Posterior vena cava (tissue), 2 donors: ENCODE data around the gene LCE5A. TPM values are rescaled to one million over a fixed set of nuclear protein-coding genes. Genes with fewer than 3 reads are reported as not detected.
"Not testable (repeated sequence)": the region's sequence is repeated elsewhere in the genome, so short reads cannot be mapped to it uniquely, and the experiment has no call there.

ENCODE experiments used
- DNase-seq: peaks from one replicate; pipeline ENCODE4 v3.0.0-alpha.2; 2020; ENCODE audit warnings: low spot score
- intact Hi-C, 2 donors: fragments of 100-400 bp; cut with DNase I; formaldehyde crosslinking; loops; one replicate each; pipeline versions ENCODE4 v1.14.1 to v1.14.2; 2022 to 2023
- total RNA-seq, 2 donors: library from RNA; stranded (reverse); fragmentation: NEBNext Ultra II Directional; extraction: Animal tissue kit (Norgen Biotek cat#: 25700); gene quantifications; one replicate each; pipeline ENCODE4 v1.2.1, GENCODE V29; 2021
- donor health status: DM: yes; HTN: yes; CAD: no.
- donor health status: DM: yes; HTN: yes; CAD: no.

Gene LCE5A
- total RNA-seq, 2 donors from 2014 or later: not detected

GRCh38 chr1:152514715-152515433 lies 4.3 kb downstream of the LCE5A start:
- DNase-seq: no peak
- intact Hi-C loops: no loop called here

DNA sequence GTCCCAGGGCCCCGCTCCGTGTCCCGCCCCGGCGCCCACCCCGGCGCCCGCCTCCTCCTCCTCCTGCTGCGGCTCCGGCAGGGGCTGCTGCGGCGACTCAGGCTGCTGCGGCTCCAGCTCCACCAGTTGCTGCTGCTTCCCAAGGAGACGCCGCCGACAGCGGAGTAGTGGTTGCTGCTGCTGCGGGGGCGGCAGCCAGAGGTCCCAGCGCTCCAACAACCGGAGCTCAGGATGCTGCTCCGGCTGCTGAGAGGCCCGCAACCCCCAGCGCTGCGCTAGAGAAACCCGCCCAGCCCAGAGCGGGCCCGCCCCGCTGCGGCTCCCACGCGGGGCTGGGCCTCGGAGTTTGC lies 4.8 kb downstream of the LCE5A start:
- DNase-seq: no peak
- intact Hi-C loops: no loop called here

DNA sequence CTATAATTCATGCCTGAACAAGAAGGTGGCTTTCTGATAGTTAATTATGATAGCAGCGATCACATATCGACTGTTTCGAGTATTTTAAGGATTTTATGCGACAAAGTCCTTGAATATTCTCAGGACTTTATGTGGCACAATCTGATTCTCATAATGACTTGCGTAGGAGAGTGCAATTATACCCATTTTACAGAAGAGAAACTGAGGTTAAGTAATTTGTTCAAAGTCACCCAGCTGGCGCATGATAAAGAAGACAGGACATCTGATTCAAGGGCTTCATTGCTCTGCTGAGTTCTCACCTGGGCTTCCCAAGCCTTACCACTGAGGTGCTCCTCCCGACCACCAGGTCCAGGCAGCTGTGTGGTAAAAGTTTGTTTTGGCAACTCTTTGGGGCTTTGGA lies 5.5 kb downstream of the LCE5A start:
- no peak for DNase-seq
- intact Hi-C loops: no loop called here

DNA sequence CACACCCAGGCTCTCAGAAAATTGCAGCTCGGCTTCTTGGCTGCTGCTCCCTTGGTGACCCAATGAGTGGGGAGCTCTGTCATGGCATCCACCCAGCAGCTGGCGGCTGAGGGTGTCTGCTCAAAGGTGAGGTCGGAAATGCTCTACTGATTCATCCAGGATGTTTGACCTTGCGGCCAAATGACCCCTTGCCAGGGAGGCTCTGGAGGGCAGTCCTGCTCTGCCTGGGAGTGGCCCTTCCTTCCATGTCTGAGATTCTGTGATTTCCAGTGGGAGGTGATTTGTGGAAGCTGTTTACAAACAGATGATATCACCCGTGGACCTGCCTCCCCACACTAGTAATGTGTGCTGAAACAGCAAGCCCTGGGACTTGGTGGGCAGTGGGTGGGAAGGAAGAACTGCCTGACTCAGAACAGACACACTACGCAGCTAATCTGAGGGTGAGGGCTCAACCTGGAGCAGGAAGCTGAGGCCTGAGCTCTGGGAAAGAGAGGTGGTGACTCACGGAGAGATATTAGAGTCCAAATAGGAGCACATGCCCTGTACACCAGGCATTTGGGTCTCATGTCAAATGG lies 6.7 kb downstream of the LCE5A start:
- DNase-seq: no peak
- intact Hi-C loops: no loop called here

DNA sequence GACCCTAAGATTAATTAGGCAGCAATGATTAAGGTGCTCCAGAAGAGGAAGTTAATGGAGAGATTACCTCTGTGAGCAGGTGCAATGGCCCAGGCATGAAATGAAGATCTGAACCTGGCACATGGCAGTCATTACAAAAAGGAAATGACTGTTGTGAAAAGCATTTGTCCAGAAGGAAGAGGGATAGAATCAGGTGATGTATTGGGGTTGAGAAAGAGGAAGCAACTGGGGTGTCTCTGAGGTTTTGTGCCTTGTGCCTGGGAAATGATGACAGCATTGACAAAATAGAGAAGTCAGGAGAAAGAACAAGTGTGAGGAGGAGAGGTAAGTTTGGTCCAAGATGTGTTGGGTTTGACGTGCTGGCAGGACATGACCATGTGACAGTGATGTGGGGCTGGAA lies 9.2 kb downstream of the LCE5A start:
- DNase-seq: no peak
- intact Hi-C loops: no loop called here

DNA sequence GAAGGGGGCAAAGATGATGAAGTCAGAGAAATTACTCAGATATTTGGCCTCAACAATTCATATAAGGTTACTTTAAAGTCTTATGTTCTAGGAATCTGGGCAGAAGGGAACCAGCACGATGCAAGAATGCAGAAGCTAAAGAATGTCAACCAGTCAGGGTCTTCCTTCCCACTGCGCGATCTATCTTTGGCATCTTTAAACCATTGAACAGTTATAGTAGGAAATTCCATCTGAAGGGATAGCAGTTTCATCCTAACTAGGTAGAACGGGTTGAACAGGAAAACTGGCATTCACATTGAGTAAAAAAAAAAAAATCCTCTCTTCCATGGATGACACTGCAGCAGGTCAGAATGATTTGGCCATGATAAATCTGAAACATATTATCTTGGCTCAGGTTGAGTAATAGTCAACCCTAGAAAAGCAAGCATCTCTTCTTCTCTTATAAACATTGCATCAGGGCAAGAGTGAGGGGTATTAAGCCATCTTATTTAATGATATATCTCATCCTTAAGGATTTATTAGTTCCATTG lies 10.0 kb downstream of the LCE5A start:
- intact Hi-C loops: no loop called here
- no peak for DNase-seq

DNA sequence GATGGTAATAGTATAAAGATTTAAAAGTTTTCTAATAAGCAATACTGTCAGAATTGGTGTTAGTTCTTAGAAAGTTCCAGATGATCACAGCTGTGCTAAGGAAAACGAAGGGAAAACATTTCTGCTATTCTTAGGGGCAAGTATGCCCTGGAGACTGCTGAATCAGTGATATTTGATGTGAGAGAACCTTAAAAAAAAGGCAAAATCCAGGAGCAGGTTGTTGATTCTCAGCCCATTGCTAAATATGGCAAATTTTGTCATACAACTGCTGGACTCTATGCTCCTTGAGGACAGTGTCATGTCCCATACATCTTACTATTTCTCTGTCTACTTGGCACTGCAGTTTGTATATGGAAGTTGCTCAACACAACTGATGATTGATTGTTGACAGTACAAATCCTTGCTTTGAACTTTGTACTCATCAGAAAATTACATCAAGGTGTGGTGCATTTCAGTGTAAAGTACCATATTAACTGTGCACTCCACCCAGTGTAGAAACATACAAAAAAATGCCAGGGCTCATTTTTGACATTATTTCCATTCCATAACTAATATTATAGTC lies 14.6 kb downstream of the LCE5A start:
- DNase-seq: no peak
- intact Hi-C loops: no loop called here

- intact Hi-C loops: no loop called here
- no peak for DNase-seq
Measured at GRCh38 chr1:152533327-152533938, 22.8 kb downstream of the LCE5A start.

DNA sequence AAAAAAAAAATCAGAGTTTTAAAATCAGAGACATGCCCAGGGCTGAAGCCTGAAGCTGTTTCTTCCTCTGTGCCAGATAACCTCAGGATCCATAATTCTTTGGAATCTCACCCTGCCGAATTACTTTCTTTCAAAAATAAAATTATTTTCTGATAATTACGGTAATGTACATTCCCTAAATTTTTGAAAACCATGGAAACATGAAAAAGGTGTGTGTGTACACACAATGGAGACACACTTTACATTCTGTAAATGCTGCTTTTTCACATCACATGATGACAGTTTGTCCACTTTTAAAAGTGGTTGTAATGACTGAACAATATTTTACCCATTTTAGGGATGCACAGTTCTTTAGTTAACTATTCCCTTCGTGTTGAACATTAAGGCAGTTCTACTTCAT lies 25.2 kb downstream of the LCE5A start:
- intact Hi-C loops: no loop called here
- no peak for DNase-seq

DNA sequence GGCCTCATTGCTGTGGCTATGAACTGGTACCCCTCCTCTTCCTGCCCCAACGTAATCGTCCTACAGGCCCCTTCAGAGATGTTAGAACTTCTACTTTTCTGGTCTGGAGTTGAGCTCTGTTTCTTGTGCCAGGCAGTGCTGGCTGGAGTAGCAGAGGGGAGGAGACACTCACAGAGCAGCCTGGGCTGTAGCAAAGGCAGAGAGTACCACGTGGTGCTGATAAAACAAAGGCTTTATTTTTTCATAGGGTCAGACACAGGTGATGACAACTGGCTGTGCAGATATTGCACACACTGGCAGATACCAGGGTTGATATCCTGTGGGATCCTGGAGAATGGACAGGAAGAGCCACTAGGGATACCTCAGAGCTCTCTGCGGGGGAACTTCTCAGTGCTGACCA lies 26.9 kb downstream of the LCE5A start:
- no peak for DNase-seq
- intact Hi-C loops: no loop called here

- intact Hi-C loops: no loop called here
- no peak for DNase-seq
Measured at GRCh38 chr1:152539901-152540300, 29.3 kb downstream of the LCE5A start.

- no peak for DNase-seq
- intact Hi-C loops: no loop called here
Measured at GRCh38 chr1:152543820-152544219, 33.2 kb downstream of the LCE5A start.

GRCh38 chr1:152546704-152547103 lies 36.1 kb downstream of the LCE5A start:
- intact Hi-C loops: no loop called here
- DNase-seq: no peak

DNA sequence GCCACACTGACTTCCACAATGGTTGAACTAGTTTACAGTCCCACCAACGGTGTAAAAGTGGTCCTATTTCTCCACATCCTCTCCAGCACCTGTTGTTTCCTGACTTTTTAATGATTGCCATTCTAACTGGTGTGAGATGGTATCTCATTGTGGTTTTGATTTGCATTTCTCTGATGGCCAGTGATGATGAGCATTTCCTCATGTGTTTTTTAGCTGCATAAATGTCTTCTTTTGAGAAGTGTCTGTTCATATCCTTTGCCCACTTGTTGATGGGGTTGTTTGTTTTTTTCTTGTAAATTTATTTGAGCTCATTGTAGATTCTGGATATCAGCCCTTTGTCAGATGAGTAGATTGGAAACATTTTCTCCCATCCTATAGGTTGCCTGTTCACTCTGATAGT lies 37.8 kb downstream of the LCE5A start:
- intact Hi-C loops, DNase-seq: not testable (repeated sequence)

Other genes with a start within 250 kb of the LCE5A start
- gene FLG, start 185.6 kb upstream of the LCE5A start, total RNA-seq: not detected
- gene FLG2, start 150.8 kb upstream of the LCE5A start, total RNA-seq: not detected
- not detected for gene CRNN, start 96.5 kb upstream of the LCE5A start, total RNA-seq
- not detected for gene CRCT1, start 3.7 kb downstream of the LCE5A start, total RNA-seq
- not detected for gene LCE3E, start 56.0 kb downstream of the LCE5A start, total RNA-seq
- not detected for gene LCE3D, start 69.7 kb downstream of the LCE5A start, total RNA-seq
- not detected for gene LCE3C, start 89.4 kb downstream of the LCE5A start, total RNA-seq
- gene LCE3B, start 103.0 kb downstream of the LCE5A start, total RNA-seq: not detected
- not detected for gene LCE3A, start 112.3 kb downstream of the LCE5A start, total RNA-seq
- not detected for gene LCE2D, start 152.6 kb downstream of the LCE5A start, total RNA-seq
- not detected for gene LCE2C, start 164.5 kb downstream of the LCE5A start, total RNA-seq
- not detected for gene LCE2B, start 175.3 kb downstream of the LCE5A start, total RNA-seq
- not detected for gene LCE2A, start 187.5 kb downstream of the LCE5A start, total RNA-seq
- not detected for gene LCE4A, start 197.4 kb downstream of the LCE5A start, total RNA-seq
- not detected for gene KPRP, start 247.2 kb downstream of the LCE5A start, total RNA-seq